Upper lobe of right lung (tissue), 1 donor: Measurements from ENCODE around the gene KIF14. TPM values are rescaled to one million over a fixed set of nuclear protein-coding genes. Genes with fewer than 3 reads are reported as not detected.
"Not testable (repeated sequence)": the region's sequence is repeated elsewhere in the genome, so short reads cannot be mapped to it uniquely, and the experiment has no call there.

Source experiments
- ATAC-seq: fragments of 200-7000 bp; cut with Tn5 transposase; one replicate; pipeline ENCODE4 v1.9.1; 2020; ENCODE audit warnings: mild to moderate bottlenecking, moderate library complexity
- DNase-seq: peaks from one replicate; pipeline ENCODE4 v3.0.0-alpha.2; 2020
- H3K27ac ChIP-seq: fragments of 200-600 bp; one replicate; pipeline ENCODE4 v1.8.0; 2022
- H3K27me3 ChIP-seq: fragments of 200-600 bp; one replicate; pipeline ENCODE4 v1.8.0; 2022; ENCODE audit warnings: mild to moderate bottlenecking
- H3K36me3 ChIP-seq: fragments of 200-600 bp; one replicate; pipeline ENCODE4 v1.8.0; 2022
- H3K4me1 ChIP-seq: fragments of 200-600 bp; one replicate; pipeline ENCODE4 v1.8.0; 2022
- H3K4me3 ChIP-seq: fragments of 200-600 bp; one replicate; pipeline ENCODE4 v1.8.0; 2022; ENCODE audit warnings: mild to moderate bottlenecking
- H3K9me3 ChIP-seq: fragments of 200-600 bp; one replicate; pipeline ENCODE4 v1.8.0; 2022
- intact Hi-C: fragments of 100-400 bp; cut with DNase I; formaldehyde crosslinking; loops from one replicate; pipeline ENCODE4 v1.11.0; 2022
- total RNA-seq: library from RNA; stranded (reverse); fragmentation: NEBNext Ultra II Directional; extraction: Animal tissue kit (Norgen Biotek cat#: 25700); gene quantifications from one replicate; pipeline ENCODE4 v1.2.1, GENCODE V29; 2021
- TF ChIP-seq, protein P1 (sequence below): fragments of 200-600 bp; IDR thresholded peaks from one replicate; pipeline ENCODE4 v1.8.0; 2022; ENCODE audit warnings: antibody characterized with exemption
- donor health status: DM: no; HTN: yes; CAD: no; lungs with severe emphysema.

KIF14 gene
- total RNA-seq, 1 donor from 2014 or later = 0.23 TPM

DNA sequence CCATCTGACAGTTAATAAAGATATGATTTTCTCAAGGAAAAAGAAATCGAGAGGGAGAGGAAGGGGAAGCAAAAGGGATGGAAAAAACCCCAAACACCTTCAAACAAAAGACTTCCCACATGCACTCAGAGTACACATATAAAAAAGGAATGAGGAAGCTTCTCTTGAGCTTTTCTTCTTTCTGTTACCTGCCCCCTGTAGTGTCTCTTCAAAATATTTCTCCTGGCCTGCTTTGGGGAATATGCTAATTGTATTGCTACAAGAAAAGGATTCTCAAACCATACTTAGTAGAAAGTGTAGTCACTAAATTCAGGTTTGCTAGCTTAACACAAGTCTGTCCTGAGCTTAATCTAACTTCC is 58.7 kb downstream of the KIF14 start:
- no peak for DNase-seq
- Histone ChIP-seq H3K27me3 (no peaks in the 10 kb centered on the region), H3K27ac (no peak overlapping the region), H3K9me3 (no peaks in the 10 kb centered on the region), H3K4me3 (no peak overlapping the region), H3K36me3 (no peaks in the 10 kb centered on the region), H3K4me1 (no peaks in the 10 kb centered on the region)
- TF ChIP-seq, protein P1, sequence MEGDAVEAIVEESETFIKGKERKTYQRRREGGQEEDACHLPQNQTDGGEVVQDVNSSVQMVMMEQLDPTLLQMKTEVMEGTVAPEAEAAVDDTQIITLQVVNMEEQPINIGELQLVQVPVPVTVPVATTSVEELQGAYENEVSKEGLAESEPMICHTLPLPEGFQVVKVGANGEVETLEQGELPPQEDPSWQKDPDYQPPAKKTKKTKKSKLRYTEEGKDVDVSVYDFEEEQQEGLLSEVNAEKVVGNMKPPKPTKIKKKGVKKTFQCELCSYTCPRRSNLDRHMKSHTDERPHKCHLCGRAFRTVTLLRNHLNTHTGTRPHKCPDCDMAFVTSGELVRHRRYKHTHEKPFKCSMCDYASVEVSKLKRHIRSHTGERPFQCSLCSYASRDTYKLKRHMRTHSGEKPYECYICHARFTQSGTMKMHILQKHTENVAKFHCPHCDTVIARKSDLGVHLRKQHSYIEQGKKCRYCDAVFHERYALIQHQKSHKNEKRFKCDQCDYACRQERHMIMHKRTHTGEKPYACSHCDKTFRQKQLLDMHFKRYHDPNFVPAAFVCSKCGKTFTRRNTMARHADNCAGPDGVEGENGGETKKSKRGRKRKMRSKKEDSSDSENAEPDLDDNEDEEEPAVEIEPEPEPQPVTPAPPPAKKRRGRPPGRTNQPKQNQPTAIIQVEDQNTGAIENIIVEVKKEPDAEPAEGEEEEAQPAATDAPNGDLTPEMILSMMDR = no peak
- intact Hi-C loops = no loop called here
- no peak for ATAC-seq

DNA sequence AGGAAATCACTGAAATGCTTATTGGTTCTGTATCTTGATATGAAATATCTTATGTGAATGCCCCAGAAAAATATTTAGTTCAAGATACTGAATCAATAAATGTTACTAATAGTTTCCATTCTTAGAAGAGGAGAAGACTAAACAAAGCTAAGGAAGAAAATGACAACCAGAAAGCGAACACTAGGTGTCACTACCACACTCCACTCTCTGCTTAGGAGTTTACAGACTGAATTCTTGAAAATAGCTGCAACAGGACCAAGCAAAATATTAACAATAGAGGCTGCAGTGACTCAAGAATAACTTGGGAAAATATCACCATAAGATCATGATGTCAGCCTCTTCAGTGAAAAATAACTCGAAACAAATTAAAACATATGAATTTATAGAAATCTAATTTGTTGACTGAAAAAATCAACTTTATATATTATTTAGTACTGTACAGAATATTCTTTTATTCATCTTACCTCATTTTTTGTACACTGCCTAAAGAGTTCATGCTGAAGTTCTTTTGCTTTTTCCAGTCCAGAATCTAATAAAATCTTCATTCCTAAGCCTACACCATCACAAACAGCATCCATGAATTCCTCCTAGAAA is 61.6 kb downstream of the KIF14 start:
- TF ChIP-seq, protein P1 = peak; percentile 60
- Histone ChIP-seq H3K4me3 (no peak overlapping the region), H3K36me3 (no peaks in the 10 kb centered on the region), H3K4me1 (no peaks in the 10 kb centered on the region), H3K27ac (no peak overlapping the region), H3K27me3 (no peaks in the 10 kb centered on the region), H3K9me3 (no peaks in the 10 kb centered on the region)
- intact Hi-C loops = no loop called here
- ATAC-seq (peak; percentile 74), DNase-seq (no peak)

DNA sequence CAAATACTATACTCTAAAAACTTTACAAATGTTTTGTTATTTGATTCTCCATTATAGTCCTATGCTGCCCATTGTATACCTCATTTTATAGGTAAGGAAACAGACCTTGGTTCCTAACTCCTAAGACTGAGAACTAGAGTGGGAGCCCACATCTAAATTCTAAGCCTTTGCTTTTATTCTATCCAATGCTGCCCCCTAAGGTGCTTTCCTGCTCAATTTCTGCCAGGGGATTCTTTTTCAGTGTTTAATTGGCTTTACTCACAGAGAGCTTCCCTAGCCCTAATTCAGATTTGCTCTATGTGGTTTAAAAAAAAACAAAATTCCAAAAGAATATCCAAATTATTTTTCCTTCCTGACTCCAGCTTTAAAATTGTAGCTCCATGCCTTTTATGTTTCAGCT is 64.5 kb downstream of the KIF14 start:
- no peak for DNase-seq
- Histone ChIP-seq H3K9me3 (no peaks in the 10 kb centered on the region), H3K4me3 (no peak overlapping the region), H3K4me1 (no peaks in the 10 kb centered on the region), H3K36me3 (no peaks in the 10 kb centered on the region), H3K27ac (no peak overlapping the region), H3K27me3 (no peaks in the 10 kb centered on the region)
- intact Hi-C loops = no loop called here
- TF ChIP-seq, protein P1 = no peak
- no peak for ATAC-seq

DNA sequence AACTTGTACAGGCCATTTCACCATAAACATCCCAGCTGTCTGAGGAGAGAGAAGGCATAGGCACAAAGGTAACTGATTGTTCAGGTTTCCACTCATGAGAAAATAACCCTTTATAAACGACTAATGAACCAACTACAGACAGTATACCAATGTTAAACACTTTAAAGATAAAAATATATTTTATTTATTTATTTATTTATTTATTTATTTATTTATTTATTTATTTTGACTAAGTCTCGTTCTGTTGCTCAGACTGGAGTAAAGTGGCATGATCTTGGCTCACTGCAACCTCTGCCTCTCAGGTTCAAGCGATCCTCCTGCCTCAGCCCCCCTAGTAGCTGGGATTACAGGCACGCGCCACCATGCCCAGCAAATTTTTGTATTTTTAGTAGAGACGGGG is 67.8 kb downstream of the KIF14 start:
- DNase-seq, H3K4me1 ChIP-seq, ATAC-seq, H3K9me3 ChIP-seq, H3K27ac ChIP-seq, H3K4me3 ChIP-seq, H3K27me3 ChIP-seq, intact Hi-C loops, H3K36me3 ChIP-seq: not testable (repeated sequence)

DNA sequence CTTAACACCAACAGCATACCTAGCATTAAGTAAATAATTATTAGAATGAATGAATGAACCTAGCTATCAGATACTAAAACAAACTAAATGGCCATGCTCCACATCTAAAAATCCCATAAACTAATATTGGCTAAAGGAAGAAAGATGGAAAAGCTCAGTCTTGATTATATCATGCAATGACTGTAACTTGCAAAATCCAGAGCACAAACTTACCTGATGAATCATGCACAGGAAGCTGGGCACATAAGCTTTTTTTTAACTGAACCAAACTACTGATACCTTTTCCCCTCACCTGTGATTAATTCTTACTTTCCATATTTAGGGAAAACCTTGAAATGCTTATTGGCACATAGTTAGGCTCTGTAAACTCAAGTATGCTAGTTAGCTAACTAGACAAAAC is 70.2 kb downstream of the KIF14 start:
- ATAC-seq = no peak
- no peaks in the 10 kb centered on the region for H3K9me3 ChIP-seq
- no peak overlapping the region for H3K27ac ChIP-seq
- DNase-seq = no peak
- intact Hi-C loops = no loop called here
- H3K4me3 ChIP-seq = no peak overlapping the region
- H3K36me3 ChIP-seq = no peaks in the 10 kb centered on the region
- H3K4me1 ChIP-seq = no peaks in the 10 kb centered on the region
- no peaks in the 10 kb centered on the region for H3K27me3 ChIP-seq
- TF ChIP-seq, protein P1 = no peak

DNA sequence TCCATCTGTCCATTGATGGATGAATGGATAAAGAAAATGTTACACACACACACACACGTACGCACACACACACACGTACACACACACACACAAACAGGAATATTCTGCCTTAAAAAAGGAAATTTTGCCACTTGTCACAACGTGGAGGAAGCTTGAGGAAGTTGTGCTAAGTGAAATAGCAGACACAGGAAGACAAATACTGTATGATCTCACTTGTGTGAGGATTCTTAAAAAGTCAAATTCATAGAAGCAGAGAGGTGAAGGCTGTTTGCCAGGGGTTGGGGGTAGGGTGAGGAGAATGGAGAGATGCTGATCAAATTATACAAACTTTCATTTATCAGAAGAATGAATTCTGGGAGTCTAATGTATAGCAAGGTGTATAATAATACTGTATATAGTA is 73.2 kb downstream of the KIF14 start:
- no peak overlapping the region for H3K27ac ChIP-seq
- ATAC-seq (no peak), DNase-seq (no peak)
- intact Hi-C loops = no loop called here
- H3K9me3 ChIP-seq = no peaks in the 10 kb centered on the region
- H3K36me3 ChIP-seq = no peaks in the 10 kb centered on the region
- TF ChIP-seq, protein P1 = no peak
- H3K4me1 ChIP-seq = no peaks in the 10 kb centered on the region
- no peaks in the 10 kb centered on the region for H3K27me3 ChIP-seq
- no peak overlapping the region for H3K4me3 ChIP-seq
